22Rv1 (cell line): ENCODE results near the gene KARS1.
"Not testable (repeated sequence)": the region's sequence is repeated elsewhere in the genome, so short reads cannot be mapped to it uniquely, and the experiment has no call there.

ENCODE experiments used
- H3K27ac ChIP-seq: fragments of 450-650 bp; 2 replicates; pipeline ENCODE4 v1.5.1; 2017
- CTCF ChIP-seq: fragments of 450-650 bp; IDR thresholded peaks from 2 replicates; pipeline ENCODE4 v1.5.1; 2017; ENCODE audit warnings: mild to moderate bottlenecking
- ZFX ChIP-seq: fragments of 450-650 bp; IDR thresholded peaks from 2 replicates; pipeline ENCODE4 v1.6.1; 2017; ENCODE audit warnings: antibody characterized with exemption, borderline replicate concordance

Gene KARS1

GRCh38 chr16:75593825-75594820, 53.3 kb downstream of the KARS1 start:
- TF ChIP-seq ZFX, result no peak
- TF ChIP-seq CTCF, result no peak
- H3K27ac ChIP-seq, result no peak overlapping the region

- no peak overlapping the region for H3K27ac ChIP-seq
- TF ChIP-seq CTCF, result no peak
- no peak for TF ChIP-seq ZFX
These were observed 54.2 kb downstream of the KARS1 start for GRCh38 chr16:75593308-75593707.

GRCh38 chr16:75591927-75592326, 55.5 kb downstream of the KARS1 start:
- H3K27ac ChIP-seq, result not testable (repeated sequence)

GRCh38 chr16:75590920-75591843, 56.3 kb downstream of the KARS1 start:
- H3K27ac ChIP-seq, result no peak overlapping the region
- no peak for TF ChIP-seq ZFX
- TF ChIP-seq CTCF, result no peak

GRCh38 chr16:75589306-75589705, 58.2 kb downstream of the KARS1 start:
- no peak overlapping the region for H3K27ac ChIP-seq
- TF ChIP-seq ZFX, result no peak
- no peak for TF ChIP-seq CTCF

- no peak for TF ChIP-seq CTCF
- TF ChIP-seq ZFX, result no peak
These were observed 58.7 kb downstream of the KARS1 start for GRCh38 chr16:75588716-75589115.

GRCh38 chr16:75584108-75584507, 63.4 kb downstream of the KARS1 start:
- no peak overlapping the region for H3K27ac ChIP-seq
- TF ChIP-seq CTCF, result no peak
- TF ChIP-seq ZFX, result no peak

More at GRCh38 chr16:75588716-75589115, 58.7 kb downstream of the KARS1 start:
- no peak overlapping the region for H3K27ac ChIP-seq
